ENCODE data around the gene RALGAPA2.

GRCh38 chr20:20580139-20580538, 132.3 kb downstream of the RALGAPA2 start:
- TF ChIP-seq CTCF (conservative IDR thresholded peaks at IDR 0.05; ENCODE audit: low read length) (no peak), EZH2phosphoT487 (IDR thresholded peaks at IDR 0.05; ENCODE audit: borderline replicate concordance) (no peak)
